Left cardiac atrium (tissue), 4 donors: ENCODE results near the gene TOX3. TPM values are rescaled to one million over a fixed set of nuclear protein-coding genes. Genes with fewer than 3 reads are reported as not detected.

Experiments used
- ATAC-seq, 2 donors: fragments of 200-7000 bp; cut with Tn5 transposase; one replicate each; pipeline ENCODE4 v1.9.1; 2020; ENCODE audit warnings: mild to moderate bottlenecking in 2 of 2, moderate library complexity in 2 of 2
- DNase-seq: peaks from one replicate; pipeline ENCODE4 v3.0.0-alpha.2; 2020
- intact Hi-C, 2 donors: fragments of 100-400 bp; cut with DNase I; formaldehyde crosslinking; loops; one replicate each; pipeline versions ENCODE4 v1.14.1 to v1.15.1; 2022 to 2023
- total RNA-seq, 2 donors: library from RNA; stranded (reverse); fragmentation: NEBNext Ultra II Directional; extraction: Animal tissue kit (Norgen Biotek cat#: 25700); gene quantifications; one replicate each; pipeline ENCODE4 v1.2.1, GENCODE V29; 2021
- donor health status: DM: no; HTN: yes; CAD: no.
- donor health status: DM: no; HTN: yes; CAD: no; lungs with severe emphysema.
- donor health status: DM: yes; HTN: yes; CAD: no.
- donor health status: Dilated cardiomyopathy.

Gene TOX3
- total RNA-seq, 2 donors from 2014 or later, result not detected

DNA sequence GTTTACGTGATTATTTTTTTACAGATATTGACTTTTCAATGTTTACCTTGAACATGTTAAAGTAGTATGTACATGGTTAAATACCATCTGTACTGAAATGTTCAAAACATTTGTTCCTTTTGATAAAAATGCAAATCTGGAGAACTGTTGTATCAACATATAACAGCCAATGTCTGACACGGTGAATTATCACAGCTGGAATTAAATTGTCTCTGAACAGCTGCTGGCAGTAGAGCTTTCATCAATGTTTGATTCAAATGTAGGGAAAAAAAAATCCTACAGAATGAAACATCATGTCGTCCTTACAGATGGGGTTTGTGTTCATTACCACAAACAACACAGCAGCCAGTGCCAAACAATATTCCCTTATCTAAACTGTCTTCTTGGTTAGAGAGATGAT is 79.9 kb downstream of the TOX3 start:
- DNase-seq, result no peak
- intact Hi-C loops, result no loop called here
- ATAC-seq, result no peak

DNA sequence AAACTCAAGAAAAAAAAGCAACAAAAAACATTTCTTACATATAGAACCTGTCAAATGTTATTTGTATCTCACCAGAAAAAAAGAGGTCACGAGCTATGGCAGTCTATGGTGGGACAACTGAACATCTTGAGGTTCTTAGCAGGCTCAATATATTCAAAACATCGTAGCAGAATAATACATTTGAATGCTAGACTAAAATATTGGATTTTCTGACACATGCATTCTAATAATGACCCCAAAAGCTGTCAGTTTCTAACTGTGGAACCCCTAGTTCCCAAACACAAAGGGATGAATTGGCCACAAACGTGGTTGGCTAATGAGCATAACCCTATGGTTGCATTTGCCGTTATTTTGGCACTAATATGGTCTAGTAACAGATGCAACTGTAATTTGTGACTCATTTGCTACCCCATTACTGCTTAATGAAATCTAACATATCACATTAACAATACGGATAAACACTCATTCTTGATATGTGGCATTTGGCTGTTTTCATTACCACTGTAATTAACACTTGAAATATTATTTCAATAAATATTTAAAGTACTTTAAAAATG is 81.2 kb downstream of the TOX3 start:
- DNase-seq, result no peak
- ATAC-seq, result no peak
- intact Hi-C loops, result no loop called here

DNA sequence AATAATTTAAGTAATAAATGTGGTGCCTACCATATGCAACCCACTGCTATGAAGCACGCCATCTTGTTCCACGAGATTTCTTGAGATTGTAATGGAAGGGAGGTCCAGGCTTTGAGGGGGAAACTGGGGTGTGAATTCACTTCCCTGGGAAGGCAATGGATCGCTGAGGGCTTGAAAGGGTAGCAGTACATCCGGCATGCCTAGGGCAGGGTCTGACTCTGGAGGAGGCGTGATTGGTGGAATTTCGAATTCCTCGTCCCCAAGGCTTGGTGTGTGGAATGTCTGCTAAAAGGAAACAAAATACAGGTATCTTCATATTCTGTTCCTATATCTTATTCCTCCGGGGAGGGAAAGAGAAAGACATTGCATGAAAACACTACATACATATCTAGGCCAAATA is 83.0 kb downstream of the TOX3 start:
- DNase-seq (no peak), ATAC-seq (no peak)
- intact Hi-C loops, result no loop called here

DNA sequence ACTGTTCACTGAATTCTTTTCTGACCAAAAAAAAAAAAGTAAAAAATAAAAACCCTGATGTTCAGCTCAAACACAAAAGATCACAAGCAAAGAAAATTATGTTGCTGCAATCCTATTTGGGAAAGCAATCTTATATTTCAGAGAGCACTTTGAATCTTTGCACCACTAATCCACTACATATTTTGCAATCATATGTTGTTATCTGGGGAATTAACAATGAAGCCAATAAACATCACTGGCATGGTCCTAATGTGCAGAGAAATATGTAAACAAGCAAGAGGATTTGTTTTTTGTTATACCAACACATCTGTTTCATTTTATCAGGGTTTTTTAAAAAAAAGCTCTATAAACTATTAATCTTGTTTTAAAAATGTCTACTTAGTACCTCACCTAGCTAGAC is 84.1 kb downstream of the TOX3 start:
- intact Hi-C loops, result no loop called here
- DNase-seq, result no peak
- ATAC-seq, result no peak

DNA sequence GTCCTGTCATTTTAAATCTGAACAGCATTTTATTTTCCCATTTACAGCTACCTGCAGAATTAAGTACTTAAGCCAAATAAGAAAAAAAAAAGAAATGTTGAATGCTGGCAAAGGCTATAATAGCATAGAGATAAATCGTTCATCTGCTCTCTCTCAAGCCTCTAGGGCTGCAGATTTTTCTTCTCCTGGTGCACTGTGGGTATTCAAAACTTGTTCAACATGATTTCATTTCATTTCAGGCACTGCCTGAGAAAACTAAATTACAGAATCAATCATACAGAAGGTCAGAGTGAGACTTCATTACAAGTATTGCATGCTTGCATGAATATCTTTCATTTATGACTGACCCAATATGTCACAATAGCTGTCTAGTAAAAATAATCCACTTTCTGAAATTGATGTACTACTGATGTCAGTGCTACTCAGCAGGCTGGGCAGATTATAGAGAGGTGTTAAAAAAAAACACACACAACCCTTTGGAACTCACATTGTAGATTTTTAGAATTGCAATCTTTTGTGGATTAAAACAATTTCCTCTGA is 86.2 kb downstream of the TOX3 start:
- intact Hi-C loops, result no loop called here
- DNase-seq, result no peak
- ATAC-seq, result no peak

DNA sequence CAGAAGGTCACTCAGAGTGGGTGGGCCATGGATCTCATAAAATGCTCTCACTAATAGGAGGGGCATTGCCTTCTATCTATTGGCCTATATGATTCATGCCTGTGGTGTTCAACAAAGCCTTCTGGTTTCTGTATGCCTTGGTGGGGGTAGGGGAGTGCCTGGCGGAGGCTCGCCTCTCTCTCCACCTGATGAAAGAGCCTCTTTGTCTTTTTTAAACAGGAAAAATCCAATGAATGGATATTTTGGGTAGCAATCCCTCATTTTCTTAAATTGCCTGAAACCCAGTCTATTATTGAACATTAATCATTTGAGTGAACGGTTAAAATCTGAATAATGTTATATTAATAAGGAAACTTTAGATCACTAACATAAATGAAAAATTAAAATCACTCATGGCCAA is 90.6 kb downstream of the TOX3 start:
- DNase-seq, result no peak
- intact Hi-C loops, result no loop called here
- no peak for ATAC-seq

DNA sequence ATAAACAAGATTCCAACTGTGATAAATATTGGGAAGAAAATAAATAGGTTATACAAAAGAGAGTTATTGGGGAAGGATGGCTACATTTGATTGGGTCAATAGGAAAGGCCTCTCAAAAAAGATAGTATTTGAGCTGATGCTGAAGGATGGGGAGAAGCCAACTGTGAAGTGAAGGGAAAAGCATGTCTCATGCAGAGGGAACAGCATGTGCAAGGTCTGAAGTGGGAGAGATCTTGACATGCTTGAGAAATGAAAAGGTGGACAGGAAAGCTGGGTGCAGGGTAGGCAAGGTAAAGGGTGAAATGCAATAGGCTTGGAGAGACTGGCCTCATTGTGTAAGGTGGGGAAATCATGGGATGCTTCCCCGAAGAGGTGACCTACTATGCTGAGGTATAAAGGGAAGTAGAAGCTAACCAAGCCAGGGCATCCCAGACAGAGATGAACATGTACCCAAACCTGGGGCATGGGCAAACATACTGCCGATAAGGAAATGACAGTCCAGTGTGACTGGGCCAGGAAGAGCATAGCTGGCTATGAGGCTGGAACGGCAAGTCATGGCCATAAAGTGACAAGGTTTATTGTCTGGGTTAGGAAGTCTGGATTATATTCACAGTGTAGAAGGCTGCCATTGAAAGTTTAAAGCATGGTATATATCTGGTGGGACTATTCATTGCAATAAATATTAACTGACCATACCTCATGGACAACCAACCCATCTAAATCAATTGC is 91.2 kb downstream of the TOX3 start:
- ATAC-seq (no peak), DNase-seq (no peak)
- intact Hi-C loops, result no loop called here

DNA sequence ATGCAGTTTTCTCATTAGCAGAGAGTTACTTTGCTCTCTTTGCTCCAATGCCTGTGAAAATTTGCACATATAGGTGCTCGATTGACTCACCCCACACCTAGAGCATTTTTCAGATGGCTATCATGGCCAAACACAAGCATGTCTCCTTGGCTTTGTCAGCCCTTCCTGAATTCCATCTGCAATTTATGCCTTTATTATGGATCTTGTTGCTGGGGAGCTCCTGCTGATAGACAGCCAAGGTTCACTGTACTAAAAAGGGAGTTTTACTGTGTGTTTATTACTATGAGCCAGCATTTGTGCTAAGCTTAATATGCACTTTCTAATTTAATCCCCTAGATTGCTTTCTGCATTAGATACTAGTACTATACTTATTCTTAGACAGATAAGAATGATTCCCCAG is 93.3 kb downstream of the TOX3 start:
- intact Hi-C loops, result no loop called here
- ATAC-seq (no peak), DNase-seq (no peak)

DNA sequence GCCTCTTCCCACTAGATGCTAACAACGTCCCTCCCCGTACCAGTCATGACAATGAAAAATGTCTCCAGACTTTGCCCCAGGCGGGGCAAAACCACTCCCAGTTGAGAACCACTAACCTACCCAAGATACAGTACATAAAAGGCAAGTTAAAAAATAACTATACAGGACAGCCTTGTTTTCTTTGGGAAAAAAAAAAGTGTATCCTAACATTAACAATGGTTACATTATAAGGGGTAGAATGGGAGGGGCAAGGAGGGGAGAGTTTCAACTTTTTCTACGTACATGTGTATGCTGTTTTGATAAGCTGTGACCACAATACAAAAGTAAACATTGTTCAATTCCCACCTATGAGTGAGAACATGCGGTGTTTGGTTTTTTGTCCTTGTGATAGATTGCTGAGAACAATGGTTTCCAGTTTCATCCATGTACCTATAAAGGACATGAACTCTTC is 94.9 kb downstream of the TOX3 start:
- ATAC-seq (no peak), DNase-seq (no peak)
- intact Hi-C loops, result no loop called here

DNA sequence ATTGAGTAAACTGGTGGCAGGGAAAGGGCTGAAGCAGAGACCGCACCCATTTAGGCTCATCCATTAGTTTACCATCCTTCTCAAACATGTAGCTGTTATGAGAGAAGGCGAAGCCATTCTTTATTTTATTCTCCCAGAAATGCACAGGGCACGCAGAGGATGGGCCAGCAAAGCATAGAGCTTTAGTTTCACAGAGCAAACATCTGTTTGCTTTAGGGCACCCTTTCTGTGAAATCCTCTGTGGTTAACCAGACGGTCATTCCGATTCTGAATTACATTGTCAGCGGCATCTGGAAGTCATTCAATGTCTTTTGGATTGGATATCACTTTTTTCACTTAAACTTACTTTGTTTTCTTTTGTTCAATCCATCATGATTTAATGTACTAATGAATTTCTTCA is 96.0 kb downstream of the TOX3 start:
- DNase-seq (no peak), ATAC-seq (no peak)
- intact Hi-C loops, result no loop called here

DNA sequence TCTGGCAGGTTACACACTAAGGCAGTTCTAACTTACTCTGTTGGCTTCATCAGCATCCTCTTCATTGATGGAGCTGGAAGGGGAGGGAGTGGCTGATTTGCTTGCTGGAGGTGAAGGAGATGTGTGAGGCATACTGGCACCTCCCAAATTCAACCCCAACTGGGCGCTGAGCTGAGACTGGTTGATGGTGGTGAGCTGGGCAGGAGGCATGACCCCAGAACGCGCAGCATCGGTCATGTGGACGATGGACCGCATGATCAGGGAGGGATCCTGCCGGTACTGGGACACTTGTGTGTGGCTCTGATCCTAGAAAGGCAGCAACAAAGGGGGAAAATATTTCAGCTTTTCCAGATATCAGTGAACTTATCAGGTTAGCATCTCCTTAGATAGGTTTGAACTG is 96.7 kb downstream of the TOX3 start:
- ATAC-seq (no peak), DNase-seq (no peak)
- intact Hi-C loops, result no loop called here

DNA sequence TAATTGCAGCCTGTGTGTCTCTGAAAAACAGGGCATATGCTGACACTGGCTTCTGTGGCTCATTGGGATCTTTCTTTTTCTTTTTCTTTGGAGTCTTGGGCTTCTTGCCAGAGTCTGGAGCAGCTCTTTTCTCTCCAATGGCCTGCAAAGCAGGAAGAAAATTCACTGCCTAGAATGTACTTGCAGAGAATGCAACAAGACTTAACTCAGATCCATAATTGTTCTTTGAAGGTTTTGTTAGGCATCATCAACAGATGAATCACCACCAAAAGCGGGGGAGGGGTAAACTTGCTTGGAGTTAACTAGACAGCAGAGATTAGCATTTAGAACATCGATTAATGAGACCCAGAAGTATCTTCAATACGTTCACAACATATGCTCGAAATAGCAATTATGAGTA is 100.9 kb downstream of the TOX3 start:
- intact Hi-C loops, result no loop called here
- no peak for ATAC-seq
- DNase-seq, result no peak

DNA sequence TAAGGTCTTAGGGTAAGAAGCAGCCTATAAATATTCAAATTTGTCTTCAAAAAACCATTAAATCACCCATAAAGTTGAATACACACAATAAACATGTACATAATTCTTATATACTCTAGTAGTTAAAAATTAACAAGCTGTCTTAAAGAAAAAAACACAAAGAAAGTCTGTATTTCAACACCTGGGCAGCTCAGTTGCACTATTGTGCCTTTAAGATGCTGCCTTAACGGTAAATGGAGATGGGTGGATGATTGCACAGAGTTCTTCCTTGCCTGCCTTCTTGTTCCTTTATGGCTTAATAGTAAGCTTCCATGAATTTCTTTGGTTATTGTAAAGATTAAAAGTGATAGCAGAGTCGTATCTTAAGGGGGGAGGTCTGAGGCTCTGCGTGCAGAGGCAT is 105.1 kb downstream of the TOX3 start:
- intact Hi-C loops, result no loop called here
- DNase-seq (no peak), ATAC-seq (no peak)

DNA sequence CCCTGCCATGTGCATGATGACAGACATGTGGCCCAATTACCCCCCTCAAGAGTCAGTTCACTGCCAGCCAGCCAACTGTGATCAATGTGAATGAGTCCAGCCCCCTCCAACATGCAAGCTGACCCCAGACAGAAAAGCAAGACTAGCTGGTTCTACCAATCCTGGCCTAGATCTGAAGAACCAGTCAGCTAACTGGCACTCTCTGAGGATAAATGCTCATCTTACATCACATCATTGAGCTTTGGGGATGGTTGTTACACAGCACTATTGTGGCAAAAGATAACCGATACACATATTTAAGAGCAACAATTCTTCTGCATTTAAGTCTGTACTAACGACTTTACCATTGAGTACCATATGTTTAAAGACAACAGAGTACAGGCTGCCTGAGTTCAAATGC is 106.7 kb downstream of the TOX3 start:
- intact Hi-C loops, result no loop called here
- no peak for ATAC-seq
- DNase-seq, result no peak

DNA sequence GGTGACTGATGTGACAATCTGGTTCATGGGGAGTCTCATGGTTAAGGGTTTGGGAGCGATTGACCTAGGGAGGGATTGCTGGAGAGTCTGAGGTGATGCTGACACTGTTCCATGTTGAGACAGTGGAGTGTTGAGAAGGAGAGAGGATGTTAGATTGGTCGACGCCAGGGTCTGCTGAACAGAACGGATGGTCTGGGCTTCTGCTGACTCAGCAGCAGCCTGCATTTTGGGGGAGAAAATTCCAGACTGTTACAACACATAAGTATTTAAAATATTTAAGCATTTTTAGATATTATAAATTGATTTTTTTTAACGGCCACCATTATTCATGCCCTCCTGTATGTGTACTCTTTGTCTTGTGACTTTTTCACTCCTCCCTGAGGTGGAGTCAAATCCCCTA is 107.2 kb downstream of the TOX3 start:
- intact Hi-C loops, result no loop called here
- ATAC-seq, result no peak
- DNase-seq, result no peak

DNA sequence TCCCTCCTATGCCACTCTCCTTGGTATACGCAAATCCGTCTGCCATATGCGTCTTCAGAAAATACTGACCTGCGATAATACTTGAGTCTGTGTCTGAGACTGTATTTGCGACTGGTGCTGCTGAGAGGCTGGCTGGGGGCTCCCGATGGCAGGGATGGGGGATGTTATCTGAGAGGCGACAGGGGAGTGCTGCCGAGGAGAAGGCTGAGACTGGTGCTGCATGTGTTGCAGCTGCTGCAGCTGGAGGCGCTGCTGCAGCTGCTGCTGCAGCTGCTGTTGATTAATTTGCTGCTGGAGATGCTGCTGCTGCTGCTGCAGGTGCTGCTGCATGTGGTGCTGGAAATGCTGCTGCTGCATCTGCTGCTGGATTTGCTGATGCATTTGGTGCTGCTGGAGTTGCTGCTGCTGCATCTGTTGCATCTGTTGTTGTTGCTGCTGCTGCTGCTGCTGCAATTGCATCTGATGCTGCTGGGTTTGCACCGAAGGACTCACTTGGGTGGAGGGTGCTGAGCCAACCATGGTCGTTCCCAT is 107.7 kb downstream of the TOX3 start:
- intact Hi-C loops, result no loop called here
- no peak for ATAC-seq
- DNase-seq, result no peak

DNA sequence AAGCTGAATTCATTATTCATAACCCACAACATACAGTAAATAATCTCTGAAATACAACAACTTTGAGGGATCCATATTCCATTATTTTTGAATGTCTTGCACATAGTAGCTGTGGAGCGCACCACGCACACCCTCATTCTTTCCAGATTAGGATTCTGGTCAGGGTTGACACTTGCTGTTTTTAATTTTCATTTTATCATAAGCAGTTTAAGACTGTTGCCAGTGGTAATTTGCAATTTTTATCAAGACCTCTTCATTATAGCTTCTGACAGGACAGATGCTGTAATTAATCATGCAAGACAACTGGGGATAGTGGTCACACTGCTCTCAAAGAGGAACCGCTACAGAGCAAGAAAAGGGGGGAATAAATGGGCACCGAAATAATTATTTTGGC is 109.7 kb downstream of the TOX3 start:
- no peak for DNase-seq

DNA sequence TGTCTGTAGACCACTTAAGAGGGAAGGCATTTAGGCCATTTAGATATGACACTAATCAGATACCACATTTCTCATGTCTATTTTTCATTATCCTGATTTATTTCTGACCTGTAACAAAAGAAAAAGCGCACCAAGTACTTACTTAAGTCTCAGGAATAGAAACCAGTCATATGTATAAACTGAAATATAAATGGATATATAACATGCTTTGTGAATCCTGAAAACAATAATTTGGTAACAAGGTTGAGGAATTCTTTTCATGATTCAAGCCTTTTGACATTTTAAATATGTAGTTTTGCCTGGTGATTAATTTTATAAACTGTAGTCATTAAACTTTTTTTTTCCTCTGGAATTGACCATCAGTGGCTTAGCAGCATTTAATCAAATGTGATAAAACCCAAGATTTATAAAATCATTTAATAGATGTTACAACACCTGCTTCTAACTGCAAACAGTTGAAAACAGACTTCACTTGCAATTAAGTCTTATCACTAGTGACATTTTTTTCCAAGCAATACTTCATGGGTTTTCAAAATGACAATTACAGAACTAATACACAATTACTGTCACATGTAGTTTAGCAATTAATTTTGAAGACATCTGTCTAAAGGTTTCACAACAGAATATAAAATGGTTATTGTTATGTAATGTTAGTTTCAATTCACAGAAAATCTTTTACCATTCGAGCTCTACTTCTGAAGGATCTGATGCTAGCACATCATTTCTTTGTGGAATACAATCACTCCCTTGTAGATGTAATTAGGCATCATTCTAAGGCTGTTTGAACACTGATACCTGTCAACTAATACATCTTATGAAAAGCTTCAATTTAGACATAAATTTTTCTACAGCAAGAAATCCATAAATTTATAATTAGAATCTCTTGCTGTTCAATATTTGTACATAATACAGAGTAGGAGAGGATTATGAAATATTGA is 110.3 kb downstream of the TOX3 start:
- intact Hi-C loops, result no loop called here
- DNase-seq, result no peak
- no peak for ATAC-seq

More for the DNA sequence above, 109.7 kb downstream of the TOX3 start:
- no peak for ATAC-seq
- intact Hi-C loops, result no loop called here

DNA sequence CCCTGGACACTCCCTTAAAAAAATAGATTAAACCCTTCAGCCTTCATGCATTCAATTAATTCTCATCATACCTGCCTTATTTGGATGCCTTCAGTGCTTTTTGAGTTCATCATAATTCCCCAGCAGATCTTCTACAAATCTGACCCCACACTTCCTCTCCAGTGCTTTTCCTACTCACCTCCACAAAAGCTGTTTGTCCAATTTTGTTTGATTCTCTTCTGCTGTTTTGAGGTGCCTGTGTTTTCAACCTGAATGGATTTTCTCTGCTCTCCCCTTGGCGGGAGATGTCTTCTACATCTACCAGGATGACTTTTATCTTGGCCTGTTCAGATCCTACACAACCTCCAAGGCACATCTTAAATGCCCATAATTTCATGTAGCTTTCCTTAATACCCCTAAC is 112.7 kb downstream of the TOX3 start:
- no peak for ATAC-seq
- intact Hi-C loops, result no loop called here
- DNase-seq, result no peak

DNA sequence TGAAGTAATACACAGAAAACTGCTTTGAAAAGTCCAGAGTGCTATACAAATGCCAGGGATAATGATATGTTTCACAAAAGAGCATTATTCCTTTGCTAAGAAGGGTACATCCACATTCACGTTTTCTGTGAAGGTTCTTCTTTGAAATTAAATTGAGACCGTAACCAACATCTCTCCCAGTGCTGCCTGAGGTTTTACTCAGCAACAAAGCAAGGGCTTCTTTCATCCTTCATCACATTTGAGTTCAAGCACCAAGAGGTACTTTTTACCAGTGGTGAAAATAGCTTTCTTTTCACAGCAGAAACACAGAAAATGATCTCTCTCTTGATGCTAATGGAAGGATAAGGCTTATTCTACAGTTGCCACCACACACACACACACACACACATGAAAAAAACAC is 113.3 kb downstream of the TOX3 start:
- ATAC-seq (no peak), DNase-seq (no peak)
- intact Hi-C loops, result no loop called here
